Measurements from ENCODE around the gene ALKBH2.
A peak's percentile ranks its signal among the peaks of the same experiment; 100 is the strongest.

ALKBH2 gene
- 9.0 reads per million, percentile 30 among the genes with 10 or more reads in this experiment for total RNA-seq

GRCh38 chr12:109093022-109093918 lies at the start of gene ALKBH2:
Gene ALKBH2 (minus strand): TSS chr12:109093472. CDS start chr12:109092786, 686 bp downstream.
- peak; percentile 93 for DNase-seq

- no peak for DNase-seq
Measured at GRCh38 chr12:109140560-109140959, 47.3 kb upstream of the ALKBH2 start.

GRCh38 chr12:109139791-109140190 lies 46.5 kb upstream of the ALKBH2 start:
- DNase-seq, result no peak

- DNase-seq, result no peak
Measured at GRCh38 chr12:109139360-109139759, 46.1 kb upstream of the ALKBH2 start.

GRCh38 chr12:109137055-109137454 lies 43.8 kb upstream of the ALKBH2 start:
- DNase-seq, result no peak

- DNase-seq, result no peak
Measured at GRCh38 chr12:109134186-109134917, 41.1 kb upstream of the ALKBH2 start.

GRCh38 chr12:109131154-109132050 lies 38.1 kb upstream of the ALKBH2 start:
- DNase-seq, result no peak

GRCh38 chr12:109130297-109131153 lies 37.3 kb upstream of the ALKBH2 start:
- no peak for DNase-seq

- no peak for DNase-seq
Measured at GRCh38 chr12:109127533-109128242, 34.4 kb upstream of the ALKBH2 start.

- DNase-seq, result no peak
Measured at GRCh38 chr12:109126784-109127183, 33.5 kb upstream of the ALKBH2 start.

- DNase-seq, result no peak
Measured at GRCh38 chr12:109125791-109126190, 32.5 kb upstream of the ALKBH2 start.

- no peak for DNase-seq
Measured at GRCh38 chr12:109124878-109125648, 31.8 kb upstream of the ALKBH2 start.

GRCh38 chr12:109121346-109121880 lies 28.1 kb upstream of the ALKBH2 start:
- no peak for DNase-seq

GRCh38 chr12:109120557-109120956 lies 27.3 kb upstream of the ALKBH2 start:
- DNase-seq, result no peak

GRCh38 chr12:109120095-109120494 lies 26.8 kb upstream of the ALKBH2 start:
- no peak for DNase-seq

- no peak for DNase-seq
Measured at GRCh38 chr12:109116611-109116949, 23.3 kb upstream of the ALKBH2 start.

GRCh38 chr12:109115758-109116610 lies 22.7 kb upstream of the ALKBH2 start, which contains the start of gene ACACB:
Gene ACACB (plus strand): TSS chr12:109116587. CDS start chr12:109139406, 22,819 bp downstream.
- DNase-seq, result no peak

GRCh38 chr12:109115404-109115757 lies 22.1 kb upstream of the ALKBH2 start:
- DNase-seq, result no peak

GRCh38 chr12:109114644-109115043 lies 21.4 kb upstream of the ALKBH2 start:
- no peak for DNase-seq
